GM03348 (cell line): ENCODE data around the gene OR5F1.

Source experiments
- DNase-seq: peaks from one replicate; pipeline ENCODE4 v3.0.0; 2012; ENCODE audit warnings: low spot score

OR5F1 gene

DNA sequence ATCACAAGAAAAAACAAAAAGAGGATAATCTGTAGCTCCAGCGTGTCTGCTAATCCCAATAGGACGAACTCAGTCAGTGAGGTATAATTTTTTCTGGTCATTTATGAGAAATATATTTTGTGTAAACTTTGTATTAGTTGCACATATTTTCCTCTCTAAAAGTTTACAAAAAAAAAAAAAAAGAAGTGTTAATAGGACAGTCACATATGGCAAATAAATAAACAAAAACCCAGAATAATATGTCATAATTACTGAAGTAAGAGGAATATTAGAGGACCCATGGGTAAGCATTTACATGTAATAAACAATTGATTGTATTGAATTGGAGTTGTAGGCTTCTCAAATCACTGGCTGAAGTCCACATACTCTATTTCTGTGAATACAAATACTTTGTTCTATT is at the start of gene OR5F1:
Gene OR5F1 (minus strand): TSS at position 101 of the 400 bp plus-strand sequence. CDS start 0 bp downstream, at position 101.
- DNase-seq = no peak

- no peak for DNase-seq
Measured at GRCh38 chr11:56027354-56027753, 32.9 kb upstream of the OR5F1 start, which contains the start of gene OR5AS1. Gene OR5AS1, plus strand, starts transcription at chr11:56027654. Its CDS starts 2,765 bp downstream, at chr11:56030419.

DNA sequence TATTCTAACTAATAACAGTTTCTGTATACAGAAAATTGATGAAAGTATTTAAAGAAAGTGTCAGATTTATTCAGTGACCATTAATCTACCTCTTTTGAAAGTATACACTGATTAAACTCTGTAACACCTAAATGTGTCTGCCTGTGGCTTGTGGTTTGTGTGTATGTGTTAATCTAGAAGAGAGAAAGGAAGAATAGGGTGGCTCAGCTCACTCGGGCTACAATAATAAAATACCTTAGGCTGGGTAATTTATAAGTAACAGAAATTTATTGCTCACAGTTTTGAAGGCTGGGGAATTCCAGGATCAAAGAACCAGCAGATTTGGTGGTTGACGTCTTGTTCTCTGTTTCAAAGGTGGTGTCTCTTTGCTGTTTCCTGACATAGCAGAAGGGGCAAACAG is 19.4 kb upstream of the OR5F1 start:
- no peak for DNase-seq

- DNase-seq = no peak
Measured at GRCh38 chr11:56010716-56011115, 16.3 kb upstream of the OR5F1 start.

- DNase-seq = no peak
Measured at GRCh38 chr11:55970935-55971334, 23.5 kb downstream of the OR5F1 start.

GRCh38 chr11:55969845-55970244 is 24.6 kb downstream of the OR5F1 start, which contains the start of gene OR10AG1:
Gene OR10AG1, minus strand, starts transcription at chr11:55969945. Its CDS starts 38 bp downstream, at chr11:55969907.
- DNase-seq = no peak

GRCh38 chr11:55967914-55968313 is 26.5 kb downstream of the OR5F1 start:
- DNase-seq = no peak

- DNase-seq = no peak
Measured at GRCh38 chr11:55966391-55966790, 28.0 kb downstream of the OR5F1 start.

DNA sequence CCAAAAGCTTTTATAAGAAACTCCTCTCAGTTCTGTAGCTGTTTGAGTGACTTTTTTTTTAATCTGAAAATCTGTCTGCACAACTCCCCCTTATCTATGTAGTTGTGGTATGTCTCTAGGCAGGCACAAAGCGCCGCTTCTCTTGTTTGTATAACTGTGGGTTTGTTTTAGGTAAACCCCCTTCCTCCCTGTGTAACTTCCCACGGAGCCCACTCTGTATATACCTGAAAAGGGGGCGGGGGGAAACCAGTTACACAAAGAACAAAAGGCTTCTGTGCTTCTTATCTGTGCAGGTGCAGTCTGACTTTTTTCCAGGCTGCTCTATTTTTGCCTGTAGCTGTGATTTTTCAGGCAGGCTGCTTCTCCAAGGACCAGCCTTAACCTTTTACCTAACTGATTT is 37.9 kb downstream of the OR5F1 start:
- DNase-seq = no peak

DNA sequence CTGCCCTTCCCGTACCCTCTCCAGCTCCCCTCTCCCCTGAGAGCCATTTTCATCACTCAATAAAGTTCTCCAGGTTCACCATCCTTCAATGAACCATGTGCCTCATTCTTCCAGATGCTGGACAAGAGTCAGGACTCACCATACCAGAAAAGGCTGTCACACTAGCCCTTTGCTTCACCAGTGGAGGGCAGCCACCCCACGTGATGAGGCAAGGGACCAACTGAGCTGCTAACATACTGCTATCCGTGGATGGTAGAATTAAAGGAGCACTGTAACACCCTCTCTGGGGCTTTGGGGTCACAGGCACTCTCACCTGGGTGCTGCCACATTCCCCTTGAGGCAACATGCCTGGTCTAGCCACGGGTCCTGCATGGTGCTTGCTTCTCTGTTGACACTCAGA is 45.1 kb downstream of the OR5F1 start:
- DNase-seq = no peak
